Activated naive CD8-positive, alpha-beta T cell treated with anti-CD3 and anti-CD28 coated beads, Interleukin-2, amount 50 U/mL, for 24 hours (primary cell): ENCODE data around the gene GRIA2.
"Not testable (repeated sequence)": the region's sequence is repeated elsewhere in the genome, so short reads cannot be mapped to it uniquely, and the experiment has no call there.

Experiments used
- ATAC-seq: fragments of 150-1000 bp; cut with Tn5 transposase; one replicate; pipeline ENCODE4 v1.10.0; 2021
- DNase-seq: peaks from one replicate; pipeline ENCODE4 v3.0.0; 2021
- H3K27ac Mint-ChIP-seq: one replicate; pipeline ENCODE4 v1.8.0; 2021; ENCODE audit warnings: mild to moderate bottlenecking, mixed read lengths
- H3K27me3 Mint-ChIP-seq: one replicate; pipeline ENCODE4 v1.8.0; 2021; ENCODE audit warnings: mixed read lengths
- H3K36me3 Mint-ChIP-seq: one replicate; pipeline ENCODE4 v1.8.0; 2021; ENCODE audit warnings: low read depth, mixed read lengths
- H3K4me1 Mint-ChIP-seq: one replicate; pipeline ENCODE4 v1.8.0; 2021; ENCODE audit warnings: mixed read lengths
- H3K4me3 Mint-ChIP-seq: one replicate; pipeline ENCODE4 v1.8.0; 2021; ENCODE audit warnings: mild to moderate bottlenecking, moderate library complexity, mixed read lengths
- H3K9me3 Mint-ChIP-seq: one replicate; pipeline ENCODE4 v1.8.0; 2021; ENCODE audit warnings: mixed read lengths

The GRIA2 gene

GRCh38 chr4:157225096-157225495, 4.6 kb downstream of the GRIA2 start:
- ATAC-seq (no peak), DNase-seq (no peak)
- peaks cover 28% of the 10 kb centered on the region for H3K27me3 Mint-ChIP-seq
- no peaks in the 10 kb centered on the region for H3K4me1 Mint-ChIP-seq
- no peak overlapping the region for H3K4me3 Mint-ChIP-seq
- H3K9me3 Mint-ChIP-seq, result peaks cover 4% of the 10 kb centered on the region
- H3K27ac Mint-ChIP-seq, result no peak overlapping the region
- peaks cover 4% of the 10 kb centered on the region for H3K36me3 Mint-ChIP-seq

GRCh38 chr4:157226035-157226434, 5.5 kb downstream of the GRIA2 start:
- peaks cover 4% of the 10 kb centered on the region for H3K9me3 Mint-ChIP-seq
- peaks cover 21% of the 10 kb centered on the region for H3K27me3 Mint-ChIP-seq
- peaks cover 2% of the 10 kb centered on the region for H3K36me3 Mint-ChIP-seq
- no peak overlapping the region for H3K27ac Mint-ChIP-seq
- ATAC-seq (no peak), DNase-seq (no peak)
- H3K4me3 Mint-ChIP-seq, result no peak overlapping the region
- H3K4me1 Mint-ChIP-seq, result no peaks in the 10 kb centered on the region

GRCh38 chr4:157226601-157227000, 6.1 kb downstream of the GRIA2 start:
- Mint-ChIP-seq H3K4me1 (no peaks in the 10 kb centered on the region), H3K27ac (no peak overlapping the region), H3K36me3 (peaks cover 2% of the 10 kb centered on the region), H3K9me3 (peaks cover 3% of the 10 kb centered on the region), H3K4me3 (no peak overlapping the region), H3K27me3 (peaks cover 15% of the 10 kb centered on the region)
- no peak for DNase-seq
- ATAC-seq, result no peak

- no peaks in the 10 kb centered on the region for H3K4me1 Mint-ChIP-seq
- H3K9me3 Mint-ChIP-seq, result no peaks in the 10 kb centered on the region
- H3K4me3 Mint-ChIP-seq, result no peak overlapping the region
- no peak overlapping the region for H3K27ac Mint-ChIP-seq
- no peak for DNase-seq
- ATAC-seq, result no peak
- no peaks in the 10 kb centered on the region for H3K36me3 Mint-ChIP-seq
- H3K27me3 Mint-ChIP-seq, result no peaks in the 10 kb centered on the region
Observed at GRCh38 chr4:157231525-157231924, 11.0 kb downstream of the GRIA2 start.

GRCh38 chr4:157242871-157243270, 22.3 kb downstream of the GRIA2 start:
- Mint-ChIP-seq H3K4me3 (no peak overlapping the region), H3K9me3 (peaks cover 4% of the 10 kb centered on the region), H3K36me3 (no peaks in the 10 kb centered on the region), H3K27ac (no peak overlapping the region), H3K4me1 (no peaks in the 10 kb centered on the region), H3K27me3 (no peaks in the 10 kb centered on the region)
- ATAC-seq, result no peak
- no peak for DNase-seq

GRCh38 chr4:157244348-157244747, 23.8 kb downstream of the GRIA2 start:
- Mint-ChIP-seq H3K27me3 (no peaks in the 10 kb centered on the region), H3K4me3 (no peak overlapping the region), H3K9me3 (peaks cover 4% of the 10 kb centered on the region), H3K4me1 (no peaks in the 10 kb centered on the region), H3K36me3 (no peaks in the 10 kb centered on the region), H3K27ac (no peak overlapping the region)
- no peak for ATAC-seq
- DNase-seq, result no peak

- no peak for DNase-seq
- H3K4me3 Mint-ChIP-seq, result no peak overlapping the region
- no peaks in the 10 kb centered on the region for H3K27me3 Mint-ChIP-seq
- H3K27ac Mint-ChIP-seq, result no peak overlapping the region
- no peak for ATAC-seq
- H3K4me1 Mint-ChIP-seq, result no peaks in the 10 kb centered on the region
- H3K9me3 Mint-ChIP-seq, result peaks cover 2% of the 10 kb centered on the region
- no peaks in the 10 kb centered on the region for H3K36me3 Mint-ChIP-seq
Observed at GRCh38 chr4:157245351-157245750, 24.8 kb downstream of the GRIA2 start.

GRCh38 chr4:157246964-157247363, 26.4 kb downstream of the GRIA2 start:
- no peak overlapping the region for H3K27ac Mint-ChIP-seq
- H3K36me3 Mint-ChIP-seq, result no peaks in the 10 kb centered on the region
- no peak overlapping the region for H3K4me3 Mint-ChIP-seq

GRCh38 chr4:157258165-157258564, 37.6 kb downstream of the GRIA2 start:
- H3K9me3 Mint-ChIP-seq, result peaks cover 15% of the 10 kb centered on the region
- H3K36me3 Mint-ChIP-seq, H3K27ac Mint-ChIP-seq, H3K27me3 Mint-ChIP-seq, H3K4me3 Mint-ChIP-seq, H3K4me1 Mint-ChIP-seq, DNase-seq, ATAC-seq: not testable (repeated sequence)

More at GRCh38 chr4:157246964-157247363, 26.4 kb downstream of the GRIA2 start:
- Mint-ChIP-seq H3K27me3 (no peaks in the 10 kb centered on the region), H3K4me1 (no peaks in the 10 kb centered on the region), H3K9me3 (no peaks in the 10 kb centered on the region)
- DNase-seq, result no peak
- no peak for ATAC-seq

GRCh38 chr4:157265281-157265680, 44.8 kb downstream of the GRIA2 start:
- Mint-ChIP-seq H3K27me3 (no peaks in the 10 kb centered on the region), H3K27ac (no peak overlapping the region), H3K36me3 (no peaks in the 10 kb centered on the region), H3K9me3 (peaks cover 8% of the 10 kb centered on the region), H3K4me1 (no peaks in the 10 kb centered on the region), H3K4me3 (no peak overlapping the region)
- ATAC-seq (no peak), DNase-seq (no peak)

- Mint-ChIP-seq H3K36me3 (no peaks in the 10 kb centered on the region), H3K27ac (no peak overlapping the region), H3K4me3 (no peak overlapping the region), H3K27me3 (no peaks in the 10 kb centered on the region), H3K9me3 (peaks cover 20% of the 10 kb centered on the region), H3K4me1 (no peaks in the 10 kb centered on the region)
- no peak for DNase-seq
- no peak for ATAC-seq
Observed at GRCh38 chr4:157270108-157270507, 49.6 kb downstream of the GRIA2 start.

GRCh38 chr4:157270552-157270951, 50.0 kb downstream of the GRIA2 start:
- Mint-ChIP-seq H3K9me3 (peaks cover 20% of the 10 kb centered on the region), H3K27ac (no peak overlapping the region), H3K4me3 (no peak overlapping the region), H3K4me1 (no peaks in the 10 kb centered on the region), H3K27me3 (no peaks in the 10 kb centered on the region), H3K36me3 (no peaks in the 10 kb centered on the region)
- ATAC-seq (no peak), DNase-seq (no peak)

GRCh38 chr4:157271166-157271869, 50.8 kb downstream of the GRIA2 start:
- H3K9me3 Mint-ChIP-seq, result peaks cover 18% of the 10 kb centered on the region
- H3K27ac Mint-ChIP-seq, result no peak overlapping the region
- H3K4me3 Mint-ChIP-seq, result no peak overlapping the region
- ATAC-seq, result no peak
- no peaks in the 10 kb centered on the region for H3K4me1 Mint-ChIP-seq
- no peak for DNase-seq
- no peaks in the 10 kb centered on the region for H3K36me3 Mint-ChIP-seq
- H3K27me3 Mint-ChIP-seq, result no peaks in the 10 kb centered on the region

- DNase-seq (no peak), ATAC-seq (no peak)
- Mint-ChIP-seq H3K4me3 (no peak overlapping the region), H3K4me1 (no peaks in the 10 kb centered on the region), H3K36me3 (no peaks in the 10 kb centered on the region), H3K27me3 (no peaks in the 10 kb centered on the region), H3K9me3 (peaks cover 21% of the 10 kb centered on the region), H3K27ac (no peak overlapping the region)
Observed at GRCh38 chr4:157280673-157281072, 60.1 kb downstream of the GRIA2 start.

- H3K9me3 Mint-ChIP-seq, result peaks cover 17% of the 10 kb centered on the region
- no peaks in the 10 kb centered on the region for H3K4me1 Mint-ChIP-seq
- no peaks in the 10 kb centered on the region for H3K36me3 Mint-ChIP-seq
- ATAC-seq (no peak), DNase-seq (no peak)
- no peak overlapping the region for H3K27ac Mint-ChIP-seq
- H3K27me3 Mint-ChIP-seq, result no peaks in the 10 kb centered on the region
- no peak overlapping the region for H3K4me3 Mint-ChIP-seq
Observed at GRCh38 chr4:157282019-157282418, 61.5 kb downstream of the GRIA2 start.

- ATAC-seq (no peak), DNase-seq (no peak)
- no peaks in the 10 kb centered on the region for H3K36me3 Mint-ChIP-seq
- H3K4me3 Mint-ChIP-seq, result no peak overlapping the region
- H3K27ac Mint-ChIP-seq, result no peak overlapping the region
- peaks cover 8% of the 10 kb centered on the region for H3K9me3 Mint-ChIP-seq
- no peaks in the 10 kb centered on the region for H3K4me1 Mint-ChIP-seq
- H3K27me3 Mint-ChIP-seq, result no peaks in the 10 kb centered on the region
Observed at GRCh38 chr4:157287445-157287844, 66.9 kb downstream of the GRIA2 start.
